Upper lobe of left lung (tissue), 6 donors: ENCODE results near the gene TERT. TPM values are rescaled to one million over a fixed set of nuclear protein-coding genes. Genes with fewer than 3 reads are reported as not detected.

Source experiments
- ATAC-seq, 2 donors: fragments of 200-7000 bp; cut with Tn5 transposase; one replicate each; pipeline ENCODE4 v1.9.1; 2022; ENCODE audit warnings: mild to moderate bottlenecking in 2 of 2, moderate library complexity in 2 of 2; ENCODE audit not compliant: low FRiP score in 2 of 2
- DNase-seq, 2 donors: peaks; one replicate each; pipeline ENCODE4 v3.0.0-alpha.2; 2019 to 2020
- H3K27ac ChIP-seq, 4 donors: fragments of 200-600 bp; sonication (generic); one replicate each; pipeline ENCODE4 v1.5.1; 2016 to 2019
- H3K27me3 ChIP-seq, 4 donors: fragments of 200-600 bp; sonication (generic); one replicate each; pipeline ENCODE4 v1.5.1; 2017 to 2019
- H3K36me3 ChIP-seq, 4 donors: fragments of 200-600 bp; sonication (generic); one replicate each; pipeline ENCODE4 v1.5.1; 2016 to 2019
- H3K4me1 ChIP-seq, 4 donors: fragments of 200-600 bp; sonication (generic); one replicate each; pipeline ENCODE4 v1.5.1; 2018 to 2019
- H3K4me3 ChIP-seq, 4 donors: fragments of 200-600 bp; sonication (generic); one replicate each; pipeline ENCODE4 v1.5.1; 2017 to 2019; ENCODE audit warnings: mild to moderate bottlenecking in 2 of 4, moderate library complexity in 1 of 4
- H3K9me3 ChIP-seq, 4 donors: fragments of 200-600 bp; sonication (generic); one replicate each; pipeline ENCODE4 v1.5.1; 2018 to 2019
- CTCF ChIP-seq, 6 experiments: fragments of 450-650 bp in 4 of 6; fragments of 200-600 bp in 2 of 6; sonication (generic) in 2 of 6; IDR thresholded peaks; one replicate each; pipeline ENCODE4 v1.5.1; 2016 to 2019; ENCODE audit warnings: antibody characterized with exemption in 6 of 6
- EP300 ChIP-seq, 4 donors: sonication (generic); formaldehyde crosslinking; IDR thresholded peaks; one replicate each; pipeline ENCODE4 v1.5.1; 2017; ENCODE audit warnings: antibody characterized with exemption in 4 of 4, control low read depth in 2 of 4
- POLR2A ChIP-seq, 4 donors: fragments of 450-650 bp; IDR thresholded peaks; one replicate each; pipeline ENCODE4 v1.5.1; 2016 to 2017; ENCODE audit warnings: antibody characterized with exemption in 4 of 4, mild to moderate bottlenecking in 2 of 4
- POLR2AphosphoS5 ChIP-seq, 2 donors: sonication (generic); formaldehyde crosslinking; IDR thresholded peaks; one replicate each; pipeline ENCODE4 v1.5.1; 2017; ENCODE audit warnings: antibody characterized with exemption in 2 of 2
- WGBS, 2 donors: methylation state at CpG; one replicate each; pipeline ENCODE4 v1.1.5; 2017 to 2018; 5-methylcytosine and 5-hydroxymethylcytosine counted together
- total RNA-seq, 6 donors: library from RNA; depleted of rRNA in 4 of 6; stranded (reverse); fragments of >200 nt in 4 of 6; gene quantifications; one replicate each; pipeline versions ENCODE4 v1.1.0 to v1.2.1, GENCODE V29; 2016 to 2021
- donor health status: DM: no; HTN: no; CAD: no; lungs with moderate emphysema.
- donor health status: DM: no; HTN: yes; CAD: no; lungs with severe emphysema.

Gene TERT
- total RNA-seq, 6 donors from 2014 or later: 0.06 to 0.07 TPM; not detected in 4

- Histone ChIP-seq H3K27me3 (no peaks in the 10 kb centered on the region), H3K27ac (no peak overlapping the region), H3K9me3 (no peaks in the 10 kb centered on the region), H3K36me3 (peaks cover 29 to 88% (median 82%) of the 10 kb centered on the region in 4 donors), H3K4me1 (peaks cover 3 to 11% (median 10%) of the 10 kb centered on the region in 4 donors), H3K4me3 (no peak overlapping the region)
- WGBS, 2 donors: 91 to 93% methylated on average over 31 to 36 of the region's 36 CpGs
- DNase-seq: peak in 1 of 2 donors; percentile 63
- TF ChIP-seq EP300 (IDR thresholded peaks at IDR 0.05) (no peak), POLR2A (IDR thresholded peaks at IDR 0.05) (no peak), POLR2AphosphoS5 (IDR thresholded peaks at IDR 0.05) (no peak), CTCF (IDR thresholded peaks at IDR 0.05) (no peak)
- ATAC-seq: no peak
These were observed 25.8 kb upstream of the TERT start for GRCh38 chr5:1320436-1321344.

- WGBS, 2 donors: 93 to 95% methylated on average over 20 to 21 of the region's 21 CpGs
- H3K27me3 ChIP-seq: no peaks in the 10 kb centered on the region
- ATAC-seq: no peak
- H3K4me1 ChIP-seq: peaks cover 5 to 21% (median 17%) of the 10 kb centered on the region in 4 donors
- H3K27ac ChIP-seq: no peak overlapping the region
- no peaks in the 10 kb centered on the region for H3K9me3 ChIP-seq
- no peak overlapping the region for H3K4me3 ChIP-seq
- DNase-seq: peak in 1 of 2 donors; percentile 68
- TF ChIP-seq POLR2AphosphoS5 (IDR thresholded peaks at IDR 0.05) (no peak), CTCF (IDR thresholded peaks at IDR 0.05) (no peak), POLR2A (IDR thresholded peaks at IDR 0.05) (no peak), EP300 (IDR thresholded peaks at IDR 0.05) (no peak)
- peaks cover 26 to 78% (median 72%) of the 10 kb centered on the region in 4 donors for H3K36me3 ChIP-seq
These were observed 24.8 kb upstream of the TERT start for GRCh38 chr5:1319436-1320256.

GRCh38 chr5:1318659-1319251 lies 23.9 kb upstream of the TERT start:
- no peak for ATAC-seq
- no peaks in the 10 kb centered on the region for H3K9me3 ChIP-seq
- H3K4me3 ChIP-seq: no peak overlapping the region
- 88 to 92% methylated on average over 24 to 29 of the region's 29 CpGs for WGBS, 2 donors
- peaks cover 5 to 26% (median 19%) of the 10 kb centered on the region in 4 donors for H3K4me1 ChIP-seq
- no peaks in the 10 kb centered on the region for H3K27me3 ChIP-seq
- DNase-seq: peak in 1 of 2 donors; percentile 80
- H3K27ac ChIP-seq: no peak overlapping the region
- H3K36me3 ChIP-seq: peaks cover 21 to 69% (median 63%) of the 10 kb centered on the region in 4 donors
- TF ChIP-seq EP300 (IDR thresholded peaks at IDR 0.05) (no peak), POLR2A (IDR thresholded peaks at IDR 0.05) (no peak), CTCF (IDR thresholded peaks at IDR 0.05) (no peak), POLR2AphosphoS5 (IDR thresholded peaks at IDR 0.05) (no peak)

GRCh38 chr5:1317921-1318565 lies 23.2 kb upstream of the TERT start:
- 91 to 92% methylated on average over 25 to 26 of the region's 26 CpGs for WGBS, 2 donors
- Histone ChIP-seq H3K9me3 (no peaks in the 10 kb centered on the region), H3K4me1 (peaks cover 5 to 26% (median 19%) of the 10 kb centered on the region in 4 donors), H3K27me3 (no peaks in the 10 kb centered on the region), H3K36me3 (peaks cover 19 to 62% (median 56%) of the 10 kb centered on the region in 4 donors), H3K27ac (no peak overlapping the region), H3K4me3 (no peak overlapping the region)
- DNase-seq (peak in 1 of 2 donors; percentile 69), ATAC-seq (no peak)
- TF ChIP-seq POLR2A (IDR thresholded peaks at IDR 0.05) (no peak), EP300 (IDR thresholded peaks at IDR 0.05) (no peak), POLR2AphosphoS5 (IDR thresholded peaks at IDR 0.05) (no peak), CTCF (IDR thresholded peaks at IDR 0.05) (no peak)
